Motor neuron (in vitro differentiated cells): ENCODE results near the gene PIAS2. TPM values are rescaled to one million over a fixed set of nuclear protein-coding genes. Genes with fewer than 3 reads are reported as not detected.
"Not testable (repeated sequence)": the region's sequence is repeated elsewhere in the genome, so short reads cannot be mapped to it uniquely, and the experiment has no call there.

Experiments
- ATAC-seq, 8 experiments: fragments of 200-7000 bp; cut with Tn5 transposase; replicated peaks in 6 of 8; 2 replicates each; pipeline ENCODE4 v1.8.0; 2021; ENCODE audit warnings: mild to moderate bottlenecking in 8 of 8, moderate library complexity in 8 of 8
- H3K27ac ChIP-seq, 2 donors: fragments of 250-450 bp; sonication (Bioruptor Pico); 2 replicates each; pipeline ENCODE4 v1.9.0; 2021; ENCODE audit warnings: antibody characterized with exemption in 2 of 2, mild to moderate bottlenecking in 2 of 2, moderate library complexity in 1 of 2
- H3K4me1 ChIP-seq, 2 donors: fragments of 250-450 bp; sonication (Bioruptor Pico); replicated peaks in 1 of 2; 2 replicates each; pipeline ENCODE4 v1.6.1; 2021; ENCODE audit warnings: antibody characterized with exemption in 2 of 2, mild to moderate bottlenecking in 2 of 2, moderate library complexity in 1 of 2
- H3K4me3 ChIP-seq, 5 donors: fragments of 250-450 bp; sonication (Bioruptor Pico); 2 replicates each; pipeline ENCODE4 v1.9.0; 2021; ENCODE audit warnings: antibody characterized with exemption in 5 of 5, mild to moderate bottlenecking in 5 of 5, moderate library complexity in 4 of 5
- WGBS, 10 experiments: fragments of 450-650 bp; shearing (Covaris generic); methylation state at CpG; one replicate each; pipeline ENCODE4 v1.0.0; 2022; 5-methylcytosine and 5-hydroxymethylcytosine counted together
- in situ Hi-C, 9 experiments: fragments of 400-800 bp; cut with MboI; loops; one replicate each; pipeline ENCODE4 v1.15.0; 2021; ENCODE audit warnings: low sequenced_read_pairs in 9 of 9, low pct_unique_long_range_greater_than_20kb in 2 of 9; ENCODE audit not compliant: unreplicated experiment in 9 of 9
- total RNA-seq, 8 experiments: library from RNA; unstranded; fragments of 300-600 nt; gene quantifications; 2 replicates each; pipeline versions ENCODE4 v1.2.3 to v1.2.4, GENCODE V29; 2022

PIAS2 gene
- total RNA-seq, 8 experiments from 2014 or later, result 15.4 to 37.5 (median 19.9) TPM

- no peak overlapping the region for H3K27ac ChIP-seq
- peak in 1 of 8 experiments; percentile 53 for ATAC-seq
- WGBS, 10 experiments, result 33 to 95% (median 86%) methylated on average over 1 to 2 of the region's 2 CpGs; no CpG with 5 or more reads in 3 of the 10 experiments
- in situ Hi-C loops, result no loop called here
- no peaks in the 10 kb centered on the region for H3K4me1 ChIP-seq
- H3K4me3 ChIP-seq, result no peak overlapping the region
These were observed 105.0 kb downstream of the PIAS2 start for GRCh38 chr18:46812311-46812710.

DNA sequence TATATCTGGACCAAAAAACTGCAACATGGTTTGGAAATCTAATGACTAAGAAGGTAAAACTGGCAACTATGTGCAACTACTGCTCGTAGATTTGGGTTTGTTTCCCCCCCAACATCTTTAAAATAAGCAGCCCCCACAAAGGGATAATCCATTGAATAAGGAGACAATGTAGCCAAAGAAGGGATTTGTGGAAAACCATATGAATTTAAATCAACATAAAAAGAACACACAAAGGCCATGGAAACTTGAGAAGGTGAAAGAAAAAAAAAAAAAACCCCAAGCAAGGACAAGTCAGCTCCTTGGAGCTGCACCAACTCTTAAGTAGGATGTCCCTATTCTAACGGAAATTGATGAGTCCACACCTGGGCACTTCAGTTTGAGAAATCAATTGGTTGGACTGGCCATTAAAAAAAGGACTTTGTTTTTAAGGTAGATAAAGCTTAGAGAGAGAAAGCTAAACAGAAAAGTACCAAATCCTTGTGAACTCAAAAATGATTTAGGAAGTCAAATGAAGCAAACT is 106.8 kb downstream of the PIAS2 start:
- 50 to 100% (median 84%) methylated on average over 1 to 2 of the region's 2 CpGs for WGBS, 10 experiments
- H3K4me3 ChIP-seq, result no peak overlapping the region
- no peak for ATAC-seq
- in situ Hi-C loops, result no loop called here
- H3K27ac ChIP-seq, result no peak overlapping the region
- no peaks in the 10 kb centered on the region for H3K4me1 ChIP-seq

GRCh38 chr18:46809145-46809544 is 108.2 kb downstream of the PIAS2 start:
- WGBS, 10 experiments, result 92 to 100% (median 100%) methylated on average over 1 to 5 of the region's 5 CpGs; no CpG with 5 or more reads in 1 of the 10 experiments
- no peak overlapping the region for H3K4me3 ChIP-seq
- no peaks in the 10 kb centered on the region for H3K4me1 ChIP-seq
- no peak for ATAC-seq
- H3K27ac ChIP-seq, result no peak overlapping the region
- in situ Hi-C loops, result no loop called here

- ATAC-seq, in situ Hi-C loops, H3K27ac ChIP-seq, H3K4me1 ChIP-seq, H3K4me3 ChIP-seq: not testable (repeated sequence)
- 92 to 100% (median 96%) methylated on average over 2 to 6 of the region's 6 CpGs; no CpG with 5 or more reads in 3 of the 10 experiments for WGBS, 10 experiments
These were observed 121.4 kb downstream of the PIAS2 start for GRCh38 chr18:46795945-46796344.

DNA sequence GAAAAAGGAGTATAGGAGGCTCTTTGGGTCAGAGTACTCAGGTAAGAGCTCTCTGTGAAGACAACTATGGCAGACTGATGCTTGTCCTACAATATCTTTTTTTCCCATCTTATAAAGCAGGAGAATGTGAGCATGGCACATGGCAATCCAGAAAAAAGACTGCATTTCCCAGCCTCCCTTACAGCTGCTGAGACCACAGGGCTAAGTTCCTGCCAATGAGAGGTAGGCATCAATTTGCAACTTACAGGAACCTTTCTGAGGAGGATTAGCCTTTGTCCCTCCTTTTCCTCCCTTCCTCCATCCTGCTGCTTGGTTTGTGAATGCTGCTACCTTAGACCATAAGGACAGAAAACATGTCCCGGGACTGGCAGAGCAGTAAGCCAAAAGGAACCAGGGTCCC is 122.7 kb downstream of the PIAS2 start:
- in situ Hi-C loops, result no loop called here
- no peaks in the 10 kb centered on the region for H3K4me1 ChIP-seq
- 43 to 90% (median 81%) methylated on average over 1 of the region's 1 CpG; no CpG with 5 or more reads in 4 of the 10 experiments for WGBS, 10 experiments
- no peak overlapping the region for H3K4me3 ChIP-seq
- no peak overlapping the region for H3K27ac ChIP-seq
- ATAC-seq, result peak in 1 of 8 experiments; percentile 41

GRCh38 chr18:46793565-46793964 is 123.7 kb downstream of the PIAS2 start:
- Histone ChIP-seq H3K27ac (no peak overlapping the region), H3K4me3 (no peak overlapping the region), H3K4me1 (no peaks in the 10 kb centered on the region)
- in situ Hi-C loops, result no loop called here
- WGBS, 10 experiments, result 29 to 100% (median 94%) methylated on average over 1 to 3 of the region's 3 CpGs; no CpG with 5 or more reads in 2 of the 10 experiments
- peak in 4 of 8 experiments; percentile 39 to 72 (median 56) for ATAC-seq

- H3K4me1 ChIP-seq, result no peaks in the 10 kb centered on the region
- in situ Hi-C loops, result no loop called here
- 67 to 100% (median 91%) methylated on average over 1 to 4 of the region's 4 CpGs; no CpG with 5 or more reads in 2 of the 10 experiments for WGBS, 10 experiments
- peak in 2 of 8 experiments; percentile 91 to 92 for ATAC-seq
- no peak overlapping the region for H3K4me3 ChIP-seq
- H3K27ac ChIP-seq, result no peak overlapping the region
These were observed 128.2 kb downstream of the PIAS2 start for GRCh38 chr18:46789088-46789487.

- WGBS, 10 experiments, result 17 to 93% (median 67%) methylated on average over 1 to 3 of the region's 3 CpGs; no CpG with 5 or more reads in 1 of the 10 experiments
- ATAC-seq, result no peak
- in situ Hi-C loops, result no loop called here
These were observed 129.6 kb downstream of the PIAS2 start for GRCh38 chr18:46787674-46788073.

DNA sequence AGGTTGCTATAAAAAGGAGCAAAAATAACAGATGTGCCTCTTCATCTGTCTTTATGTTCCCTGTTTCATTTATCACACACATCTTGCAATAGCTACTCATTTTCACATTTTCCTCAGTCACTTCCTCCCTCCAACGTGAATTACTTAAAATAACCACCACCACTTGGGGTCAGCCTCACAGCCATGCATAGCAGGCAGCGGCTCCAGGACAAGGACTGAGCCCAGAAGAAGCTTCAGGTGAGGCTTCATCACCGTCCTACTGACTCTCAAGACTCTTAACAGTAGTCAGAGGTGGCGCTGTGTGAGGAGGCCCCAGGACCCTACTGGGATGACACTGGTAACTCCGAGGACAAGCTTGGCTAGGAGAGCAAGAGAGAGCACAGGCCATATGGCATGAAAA is 144.9 kb downstream of the PIAS2 start:
- no peak overlapping the region for H3K27ac ChIP-seq
- H3K4me1 ChIP-seq, result peaks cover 8 to 10% of the 10 kb centered on the region in 2 donors
- in situ Hi-C loops, result no loop called here
- no peak for ATAC-seq
- H3K4me3 ChIP-seq, result no peak overlapping the region
- 20 to 100% (median 80%) methylated on average over 1 to 2 of the region's 5 CpGs; no CpG with 5 or more reads in 5 of the 10 experiments for WGBS, 10 experiments

More at GRCh38 chr18:46787674-46788073, 129.6 kb downstream of the PIAS2 start:
- H3K4me3 ChIP-seq, result no peak overlapping the region
- no peak overlapping the region for H3K27ac ChIP-seq
- H3K4me1 ChIP-seq, result no peaks in the 10 kb centered on the region

- in situ Hi-C loops, result no loop called here
- 0 to 100% (median 20%) methylated on average over 1 to 2 of the region's 3 CpGs; no CpG with 5 or more reads in 2 of the 10 experiments for WGBS, 10 experiments
- Histone ChIP-seq H3K4me1 (peaks cover 8 to 10% of the 10 kb centered on the region in 2 donors), H3K4me3 (no peak overlapping the region), H3K27ac (no peak overlapping the region)
- peak in 7 of 8 experiments; percentile 32 to 88 (median 69) for ATAC-seq
These were observed 146.2 kb downstream of the PIAS2 start for GRCh38 chr18:46771141-46771540.

DNA sequence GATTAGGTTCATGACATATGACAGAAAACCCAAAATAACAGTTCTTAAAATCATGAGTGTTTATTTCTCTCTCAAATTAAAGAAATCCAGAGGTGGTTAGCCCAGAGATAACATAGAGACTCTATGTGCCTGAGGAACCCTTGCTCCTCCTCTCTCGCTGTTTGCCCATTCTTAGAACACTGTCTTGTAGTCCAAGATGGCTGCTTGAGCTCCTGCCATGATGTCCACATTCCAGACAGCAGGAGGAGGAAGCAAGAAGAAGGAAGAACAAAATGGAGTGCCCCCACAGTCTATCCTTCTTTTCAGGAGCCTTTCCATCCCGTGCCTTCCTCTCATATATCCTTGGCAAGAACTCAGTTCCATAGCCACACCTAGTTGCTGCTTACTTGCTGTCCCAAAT is 146.6 kb downstream of the PIAS2 start:
- ATAC-seq, result no peak
- 50 to 100% (median 78%) methylated on average over 1 to 2 of the region's 2 CpGs; no CpG with 5 or more reads in 4 of the 10 experiments for WGBS, 10 experiments
- Histone ChIP-seq H3K4me3 (no peak overlapping the region), H3K4me1 (peaks cover 8 to 10% of the 10 kb centered on the region in 2 donors), H3K27ac (no peak overlapping the region)
- in situ Hi-C loops, result no loop called here

DNA sequence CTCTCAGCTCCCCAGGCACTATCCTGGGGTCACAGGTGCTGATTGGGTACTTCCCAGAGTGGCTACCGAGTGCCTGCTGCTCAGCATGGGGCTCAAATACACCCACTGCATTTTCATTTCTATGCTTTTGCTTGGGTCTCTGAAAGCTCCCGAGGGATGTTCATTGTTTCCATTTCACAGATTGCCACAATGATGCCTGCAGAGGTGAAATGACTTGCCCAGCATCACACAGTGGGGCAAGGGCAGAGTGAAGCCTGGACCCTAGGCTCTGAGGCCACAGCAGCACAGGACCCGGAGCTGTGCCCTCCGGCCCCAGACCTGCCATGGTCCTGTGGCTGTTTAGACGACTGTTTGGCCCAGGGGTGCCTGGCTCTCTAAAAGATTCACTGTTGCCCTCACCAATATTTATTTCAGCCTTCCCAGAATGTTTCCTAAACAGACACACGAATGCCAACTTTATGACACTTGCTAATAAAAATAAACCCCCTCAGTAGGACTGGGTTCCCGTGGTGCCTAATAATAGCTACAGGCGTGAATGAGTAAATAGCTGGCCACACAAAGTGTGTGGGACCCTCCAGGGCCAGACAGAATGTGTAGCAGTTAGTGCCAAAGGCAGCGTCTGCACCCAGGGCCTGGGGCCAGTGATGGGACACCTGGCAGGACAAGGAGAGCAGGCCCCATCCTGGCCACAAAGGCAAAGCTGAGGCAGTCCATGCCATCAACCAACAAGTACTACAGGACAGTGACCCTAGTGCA is 149.0 kb downstream of the PIAS2 start:
- Histone ChIP-seq H3K4me1 (peaks cover 8 to 10% of the 10 kb centered on the region in 2 donors), H3K27ac (no peak overlapping the region), H3K4me3 (no peak overlapping the region)
- in situ Hi-C loops, result no loop called here
- no peak for ATAC-seq
- WGBS, 10 experiments, result 22 to 93% (median 57%) methylated on average over 1 to 9 of the region's 9 CpGs; no CpG with 5 or more reads in 2 of the 10 experiments

DNA sequence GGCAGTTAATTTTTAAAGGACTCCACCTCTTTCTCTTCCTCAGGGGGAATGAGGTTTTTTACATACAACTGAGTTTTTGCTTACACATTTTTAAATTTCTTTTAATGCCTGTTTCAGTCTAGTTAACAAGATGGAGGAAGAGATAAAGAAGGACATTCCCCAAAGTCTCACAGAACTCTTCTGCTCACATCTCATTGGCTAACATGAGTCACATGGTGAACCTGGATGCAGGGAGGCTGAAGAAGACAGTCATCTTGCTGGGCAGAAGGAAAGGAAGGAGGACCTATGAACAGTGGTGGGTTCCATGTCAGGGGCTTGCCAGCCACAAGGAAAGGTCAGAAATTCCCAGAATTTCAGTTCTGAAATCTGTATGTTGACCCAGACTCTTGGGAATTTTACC is 150.1 kb downstream of the PIAS2 start:
- ATAC-seq, result no peak
- peaks cover 8 to 10% of the 10 kb centered on the region in 2 donors for H3K4me1 ChIP-seq
- H3K4me3 ChIP-seq, result no peak overlapping the region
- no peak overlapping the region for H3K27ac ChIP-seq
- in situ Hi-C loops, result no loop called here
